ENCODE results near the gene ABLIM1.
A peak's percentile ranks its signal among the peaks of the same experiment; 100 is the strongest.

DNA sequence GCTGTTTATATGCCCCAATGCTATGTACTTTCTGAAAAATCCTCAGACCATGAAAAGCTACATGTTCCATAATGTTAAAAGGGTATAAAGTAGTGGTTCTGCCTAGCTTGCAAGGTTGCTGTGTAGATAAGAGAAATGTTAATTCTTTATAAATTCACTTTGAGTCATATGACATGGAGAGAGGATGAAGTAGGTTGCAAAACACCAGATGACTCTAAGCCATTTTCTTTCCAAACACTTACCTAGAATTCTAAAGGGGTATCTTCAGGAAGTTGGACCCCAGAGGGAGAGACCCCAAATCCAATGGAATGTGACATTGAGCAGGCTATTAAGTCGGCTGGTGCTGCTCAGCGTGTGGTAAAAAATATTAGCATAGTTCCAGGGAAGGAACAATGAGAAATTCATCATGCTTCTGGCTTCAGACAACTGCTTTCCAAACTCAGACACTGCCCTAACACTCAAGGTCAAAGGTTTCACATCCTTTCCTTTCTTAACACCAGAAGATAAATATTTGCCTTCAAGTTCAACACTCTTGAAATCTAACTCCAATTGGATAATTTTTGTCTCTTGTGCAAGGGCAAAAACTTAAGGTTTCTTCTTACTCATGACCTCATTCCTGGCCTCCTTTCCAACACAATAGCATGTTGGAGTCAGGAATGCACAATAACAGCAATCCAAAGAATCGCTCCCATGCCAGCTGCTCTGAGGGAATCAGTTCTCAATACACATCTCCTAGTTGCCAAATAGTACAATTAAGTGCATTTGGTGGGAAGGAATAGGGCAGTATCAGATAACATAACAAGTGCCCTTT lies 153.1 kb downstream of the ABLIM1 start:
- TF ChIP-seq, protein P1, sequence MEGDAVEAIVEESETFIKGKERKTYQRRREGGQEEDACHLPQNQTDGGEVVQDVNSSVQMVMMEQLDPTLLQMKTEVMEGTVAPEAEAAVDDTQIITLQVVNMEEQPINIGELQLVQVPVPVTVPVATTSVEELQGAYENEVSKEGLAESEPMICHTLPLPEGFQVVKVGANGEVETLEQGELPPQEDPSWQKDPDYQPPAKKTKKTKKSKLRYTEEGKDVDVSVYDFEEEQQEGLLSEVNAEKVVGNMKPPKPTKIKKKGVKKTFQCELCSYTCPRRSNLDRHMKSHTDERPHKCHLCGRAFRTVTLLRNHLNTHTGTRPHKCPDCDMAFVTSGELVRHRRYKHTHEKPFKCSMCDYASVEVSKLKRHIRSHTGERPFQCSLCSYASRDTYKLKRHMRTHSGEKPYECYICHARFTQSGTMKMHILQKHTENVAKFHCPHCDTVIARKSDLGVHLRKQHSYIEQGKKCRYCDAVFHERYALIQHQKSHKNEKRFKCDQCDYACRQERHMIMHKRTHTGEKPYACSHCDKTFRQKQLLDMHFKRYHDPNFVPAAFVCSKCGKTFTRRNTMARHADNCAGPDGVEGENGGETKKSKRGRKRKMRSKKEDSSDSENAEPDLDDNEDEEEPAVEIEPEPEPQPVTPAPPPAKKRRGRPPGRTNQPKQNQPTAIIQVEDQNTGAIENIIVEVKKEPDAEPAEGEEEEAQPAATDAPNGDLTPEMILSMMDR (IDR thresholded peaks at IDR 0.05) = no peak
- TF ChIP-seq POLR2AphosphoS5 (IDR thresholded peaks at IDR 0.05) (peak in 2 of 3 donors; percentile 6 to 17), POLR2A (IDR thresholded peaks at IDR 0.05) (no peak), EP300 (IDR thresholded peaks at IDR 0.05; ENCODE audit: low read depth) (no peak)

All from transverse colon (tissue), 4 donors.